GM18861 (cell line): ENCODE results near the gene OLFML2B.
"Not testable (repeated sequence)": the region's sequence is repeated elsewhere in the genome, so short reads cannot be mapped to it uniquely, and the experiment has no call there.

Experiments
- ATAC-seq: cut with Tn5 transposase; IDR thresholded peaks from one replicate; pipeline ENCODE4 v1.9.1; 2021; ENCODE audit not compliant: unreplicated experiment

OLFML2B gene

DNA sequence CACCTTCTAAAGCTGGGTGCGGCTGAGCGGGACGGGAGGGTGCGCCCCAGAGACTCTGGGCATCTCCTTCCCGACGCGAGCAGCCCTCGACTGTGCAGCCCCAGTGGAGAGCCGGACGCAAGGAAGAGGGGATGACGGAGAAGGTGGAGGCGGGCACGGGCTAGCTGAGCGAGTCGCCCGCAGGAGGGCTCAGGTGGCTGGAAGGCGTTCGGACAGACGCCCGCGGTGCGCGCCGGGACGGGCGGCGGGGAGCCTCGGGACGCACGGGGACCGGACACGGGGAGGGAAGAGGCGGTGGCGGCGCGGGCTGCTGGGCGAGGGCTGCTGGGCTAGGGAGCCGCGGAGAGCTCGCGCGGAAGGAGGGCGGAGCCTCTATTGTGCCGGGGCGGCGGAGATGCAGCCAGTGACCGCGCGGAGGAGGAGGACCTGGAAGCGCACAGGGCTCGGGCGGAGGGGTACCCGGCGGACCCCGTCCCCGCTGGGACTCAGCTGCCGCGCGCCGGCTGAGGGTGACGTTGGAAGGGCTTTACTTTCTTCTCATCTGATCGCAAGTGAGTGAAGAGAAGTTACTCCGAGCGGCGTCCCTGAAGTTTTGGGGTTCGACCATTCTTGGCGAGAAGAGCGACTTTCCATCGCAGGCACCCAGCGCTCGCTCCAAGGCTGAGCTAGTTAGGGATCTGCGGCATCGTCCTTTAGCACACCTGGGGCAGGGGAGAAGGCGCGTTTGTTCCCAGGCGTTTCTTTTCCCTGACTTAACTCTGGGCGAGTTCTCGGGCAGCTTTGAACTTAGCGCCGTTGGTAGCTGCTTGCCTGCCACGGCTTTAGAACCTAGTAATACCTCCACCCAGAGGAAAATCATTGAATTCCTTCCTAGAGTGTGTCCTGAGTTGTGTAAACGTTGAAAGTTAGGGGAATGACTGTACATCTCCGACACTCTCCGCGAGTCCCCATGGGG is at the start of gene OLFML2B:
Gene OLFML2B (minus strand): TSS at position 323 of the 955 bp plus-strand sequence. CDS start 439 bp downstream, outside the sequence.
- ATAC-seq = no peak

DNA sequence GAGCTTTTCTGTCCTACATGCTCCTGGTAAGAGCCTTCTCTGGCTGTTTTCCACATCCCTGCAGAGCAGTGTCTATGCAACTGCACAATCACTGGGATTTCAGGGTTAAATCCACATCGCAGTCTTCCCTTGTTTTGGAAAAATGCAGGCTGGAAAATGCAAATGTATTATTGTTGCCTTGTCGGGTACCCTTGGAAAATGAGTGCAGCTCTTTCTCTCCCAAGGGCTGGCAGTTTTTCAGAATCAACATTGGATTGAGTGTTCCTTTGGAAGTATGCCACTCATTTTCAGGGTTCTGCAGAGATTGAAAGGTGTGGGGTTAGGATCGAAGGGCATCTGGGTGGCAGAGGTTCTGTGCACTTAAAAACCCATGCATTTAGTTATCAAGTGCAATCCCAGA is 49.1 kb upstream of the OLFML2B start:
- no peak for ATAC-seq

DNA sequence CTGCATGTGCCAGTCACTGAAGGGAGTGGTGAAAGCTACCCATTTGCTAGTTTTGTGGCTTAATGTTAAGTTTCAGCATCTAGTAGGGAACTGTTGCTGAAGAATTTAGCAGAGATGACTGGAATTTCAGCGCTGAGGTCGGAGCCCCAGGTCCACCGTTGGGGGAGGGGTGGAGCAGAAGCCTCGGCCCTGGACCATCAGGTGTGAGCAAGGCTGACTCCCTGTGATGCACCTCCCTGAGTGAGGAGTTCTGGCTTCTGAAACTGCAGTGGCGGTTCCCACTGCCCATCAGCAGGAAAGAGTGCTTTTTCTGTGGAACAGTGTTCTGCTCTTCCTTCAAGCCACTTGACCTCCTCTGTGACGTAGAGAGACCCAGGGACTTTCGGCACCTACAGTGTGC is 47.2 kb upstream of the OLFML2B start:
- no peak for ATAC-seq

DNA sequence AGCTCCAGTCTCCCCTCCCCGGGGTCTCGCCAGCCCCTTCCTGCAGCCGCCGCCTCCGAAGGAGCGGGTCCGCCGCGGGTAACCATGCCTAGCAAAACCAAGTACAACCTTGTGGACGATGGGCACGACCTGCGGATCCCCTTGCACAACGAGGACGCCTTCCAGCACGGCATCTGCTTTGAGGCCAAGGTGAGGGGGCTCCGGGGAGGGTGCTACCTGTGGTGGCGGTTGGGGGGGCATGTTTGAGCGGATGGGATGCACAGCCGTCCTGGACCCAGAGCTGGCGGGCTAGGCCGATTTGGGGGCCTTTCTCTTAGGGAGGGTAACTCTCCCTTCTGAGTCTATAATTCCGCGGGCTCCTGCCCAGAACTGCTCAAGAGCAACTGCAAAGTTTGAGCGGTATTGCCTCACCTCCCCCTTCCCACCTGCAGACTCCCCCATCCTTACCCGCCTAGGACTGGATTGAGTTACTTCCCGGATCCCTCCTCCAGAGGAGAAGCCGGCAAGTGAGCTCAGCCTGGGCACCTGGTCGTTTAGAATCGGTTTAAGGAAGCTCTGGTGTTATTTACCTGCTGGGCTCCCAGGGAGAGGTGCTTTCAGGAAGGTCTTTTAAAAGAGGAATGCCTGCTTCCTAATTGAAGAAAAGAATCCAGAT is 46.6 kb upstream of the OLFML2B start:
- ATAC-seq = no peak

DNA sequence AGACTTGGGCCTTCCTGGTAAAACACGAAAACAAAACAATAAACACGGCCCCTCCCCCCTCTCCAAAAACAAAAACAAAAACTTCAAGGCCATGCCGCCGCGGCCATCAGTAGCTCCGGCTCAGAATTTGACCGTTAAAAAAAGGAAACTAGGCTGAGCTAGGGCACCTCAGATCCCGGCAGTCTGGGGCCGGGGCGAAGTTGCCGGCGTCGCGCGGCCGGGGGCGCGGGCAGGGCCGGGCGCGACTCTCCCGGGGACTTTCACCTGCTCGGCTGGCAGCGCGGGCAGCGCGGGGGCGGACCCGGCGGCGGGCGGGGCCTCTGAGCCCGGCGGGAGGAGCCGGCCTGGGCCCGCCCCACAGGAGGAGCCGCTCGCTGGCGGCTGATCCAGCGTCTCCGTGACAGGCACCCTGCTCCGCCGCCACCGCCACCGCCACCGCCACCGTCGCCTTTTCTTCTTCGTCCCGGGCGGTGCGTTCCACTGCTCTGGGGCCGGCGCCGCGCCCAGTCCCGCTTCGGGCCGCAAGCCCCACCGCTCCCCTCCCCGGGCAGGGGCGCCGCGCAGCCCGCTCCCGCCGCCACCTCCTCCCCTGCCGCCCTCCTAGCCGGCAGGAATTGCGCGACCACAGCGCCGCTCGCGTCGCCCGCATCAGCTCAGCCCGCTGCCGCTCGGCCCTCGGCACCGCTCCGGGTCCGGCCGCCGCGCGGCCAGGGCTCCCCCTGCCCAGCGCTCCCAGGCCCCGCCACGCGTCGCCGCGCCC is 45.8 kb upstream of the OLFML2B start, which contains the start of gene NOS1AP:
Gene NOS1AP (plus strand): TSS at position 358 of the 760 bp plus-strand sequence. CDS start 487 bp downstream, outside the sequence.
- peak; percentile 93 for ATAC-seq

DNA sequence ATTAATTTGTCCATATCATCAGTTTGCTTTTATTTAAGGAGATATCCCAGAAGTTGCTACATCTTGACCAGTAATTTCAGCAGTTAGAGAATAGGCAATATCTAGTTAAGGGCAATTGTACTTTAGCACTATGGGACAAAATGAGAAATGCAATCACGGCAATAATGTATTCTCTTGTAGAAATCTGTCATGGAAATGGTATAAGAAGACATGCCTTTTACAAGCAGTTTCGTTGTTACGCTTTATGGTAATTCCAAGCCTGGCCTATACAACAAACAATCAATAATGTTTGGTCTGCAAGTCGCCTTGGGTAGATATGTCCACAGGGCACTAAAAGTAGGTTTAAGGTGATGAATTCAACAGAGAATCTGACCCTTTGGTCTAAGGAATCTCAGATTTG is 44.6 kb upstream of the OLFML2B start:
- no peak for ATAC-seq

DNA sequence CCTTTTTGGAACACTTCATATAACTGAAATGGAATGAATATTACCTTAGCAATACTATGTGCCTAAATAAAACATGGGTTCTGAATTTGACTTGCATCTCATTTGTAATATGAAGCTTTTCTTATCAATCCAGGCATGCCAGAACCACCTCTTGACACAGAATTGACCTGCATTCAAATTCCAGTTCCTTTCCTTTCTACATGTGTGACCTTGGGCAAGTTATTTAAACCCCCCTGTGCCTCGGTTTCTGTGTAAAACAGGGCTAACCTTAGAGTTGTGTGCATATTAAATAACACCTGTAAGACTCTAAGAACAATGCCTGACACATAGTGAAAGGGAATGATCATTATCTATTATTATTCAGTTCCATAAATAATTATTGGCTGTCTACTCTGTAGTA is 43.8 kb upstream of the OLFML2B start:
- no peak for ATAC-seq

DNA sequence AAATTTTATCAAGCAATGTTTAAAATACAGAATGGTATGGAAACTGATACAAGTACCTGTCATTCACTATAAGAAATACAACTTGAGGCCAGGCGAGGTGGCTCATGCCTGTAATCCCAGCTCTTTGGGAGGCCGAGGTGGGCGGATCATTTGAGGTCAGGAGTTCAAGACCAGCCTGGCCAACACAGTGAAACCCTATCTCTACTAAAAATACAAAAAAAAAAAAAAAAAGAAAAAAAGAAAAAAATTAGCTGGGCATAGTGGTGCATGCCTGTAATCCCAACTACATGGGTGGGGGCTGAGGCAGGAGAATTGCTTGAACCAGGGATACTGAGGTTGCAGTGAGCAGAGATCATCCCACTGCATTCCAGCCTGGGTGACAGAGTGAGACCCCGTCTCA is 43.2 kb upstream of the OLFML2B start:
- not testable (repeated sequence) for ATAC-seq

DNA sequence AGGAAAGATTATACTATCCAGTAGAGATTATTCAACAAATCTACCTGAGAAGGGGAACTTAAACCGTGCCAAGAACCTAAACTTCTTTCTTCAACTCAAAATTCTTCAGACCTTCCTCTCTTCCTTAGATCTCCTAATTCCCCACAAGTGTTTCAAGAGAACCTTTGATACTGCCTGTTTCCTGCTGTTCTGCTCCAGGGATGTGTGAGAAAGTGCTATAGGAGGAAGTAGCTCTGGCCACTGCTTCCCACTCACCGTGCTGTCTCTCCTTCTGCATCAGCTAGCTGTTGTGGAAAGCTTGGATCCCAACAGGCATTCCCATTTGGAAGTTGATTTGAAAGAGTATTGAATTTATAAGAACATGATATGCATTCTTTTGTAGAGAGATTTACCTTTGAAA is 41.3 kb upstream of the OLFML2B start:
- no peak for ATAC-seq

DNA sequence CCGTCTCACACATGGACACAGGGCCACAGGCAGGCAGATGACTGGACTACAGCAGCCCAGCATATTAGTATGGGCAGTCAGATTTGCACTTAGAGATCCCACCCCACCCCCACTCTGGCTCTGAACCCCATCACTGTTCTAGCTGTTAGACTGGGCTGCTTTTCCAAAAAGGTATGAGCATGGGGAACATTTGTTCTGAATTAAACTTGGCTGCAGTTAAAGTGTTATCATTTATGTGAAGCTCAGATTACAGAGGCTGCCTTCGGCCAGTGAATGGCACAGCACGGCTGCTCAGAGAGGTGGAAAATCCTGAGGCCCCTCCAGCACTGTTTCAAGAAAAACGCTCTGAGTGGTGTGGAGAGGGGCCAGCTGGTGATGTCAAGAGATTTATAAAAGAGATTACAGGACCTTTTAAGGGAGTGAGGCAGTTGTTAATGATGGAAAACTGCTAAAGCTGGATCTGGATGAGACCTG is 38.9 kb upstream of the OLFML2B start:
- ATAC-seq = no peak

DNA sequence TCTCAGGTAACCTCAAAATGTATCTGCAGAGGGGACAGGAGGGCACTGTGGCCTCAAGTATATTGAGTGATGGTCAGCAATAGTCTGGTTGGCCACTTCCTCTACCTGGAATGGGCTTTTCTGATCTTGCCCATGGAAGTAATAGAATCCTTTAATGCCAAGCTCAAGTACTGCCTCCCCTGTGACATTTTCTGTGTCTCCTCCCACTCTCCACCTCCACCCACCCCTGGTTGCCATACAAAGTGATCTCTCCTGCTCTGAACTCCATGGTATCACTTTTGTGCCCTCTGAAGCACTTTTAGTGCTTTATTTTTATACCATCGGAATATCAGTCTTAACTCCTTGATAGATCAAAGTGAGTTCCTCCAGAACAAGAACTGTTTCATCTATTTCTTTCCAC is 36.6 kb upstream of the OLFML2B start:
- no peak for ATAC-seq

DNA sequence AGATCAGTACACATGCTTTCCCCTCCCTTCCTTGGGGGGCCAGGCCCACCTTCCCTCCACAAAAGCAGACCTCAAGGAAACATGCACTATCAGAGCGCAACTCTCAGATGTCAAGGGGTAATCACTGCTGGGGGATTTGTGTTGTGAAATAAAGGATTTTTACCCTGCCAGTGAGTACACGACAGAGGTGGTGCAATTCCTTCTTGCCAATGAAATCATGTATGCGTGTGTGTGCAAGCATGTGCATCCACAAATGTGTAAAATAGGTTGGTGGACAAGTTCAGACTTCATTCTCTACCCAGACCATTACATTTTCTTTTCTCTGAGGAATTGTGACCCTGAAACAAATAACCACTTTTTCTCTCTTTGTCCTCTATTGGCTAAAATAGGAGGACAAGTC is 36.1 kb upstream of the OLFML2B start:
- ATAC-seq = no peak

DNA sequence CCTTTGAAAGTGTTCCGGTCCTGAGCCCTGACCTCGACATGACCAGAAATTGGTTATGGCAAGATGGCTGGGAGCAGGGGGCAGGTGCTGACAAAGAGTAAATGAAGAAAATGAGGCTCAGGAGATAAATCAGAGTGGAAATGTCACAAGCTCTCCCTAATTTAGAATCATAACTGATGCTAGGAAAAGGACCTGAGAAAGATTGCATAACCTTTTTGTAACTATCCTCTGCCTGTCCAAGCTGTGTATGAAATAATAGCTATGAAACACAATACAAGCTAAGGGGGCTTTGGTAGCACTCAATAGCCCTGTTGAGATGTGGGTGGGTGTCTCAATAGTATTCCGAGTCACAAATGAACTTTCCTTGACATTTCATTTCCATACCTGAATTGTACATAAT is 32.9 kb upstream of the OLFML2B start:
- ATAC-seq = no peak

DNA sequence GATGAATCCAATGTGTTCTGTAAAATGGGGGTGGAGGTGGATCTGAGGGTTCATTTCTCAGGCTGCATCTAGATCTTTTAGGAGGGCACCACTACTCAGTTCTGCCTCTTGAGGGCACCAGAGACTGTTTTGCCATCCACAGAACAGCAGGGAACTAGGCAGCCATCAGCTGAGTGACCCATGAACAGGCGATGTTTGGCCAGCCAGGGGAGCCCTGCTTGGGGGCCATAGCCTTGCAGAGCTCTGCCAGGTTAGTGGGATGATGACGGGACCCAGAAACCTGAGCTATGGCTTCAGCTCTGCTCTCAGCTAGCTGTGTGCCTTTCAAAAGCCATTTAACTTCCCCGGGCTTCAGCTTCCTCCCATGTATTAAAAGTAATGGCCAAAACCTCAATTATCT is 32.4 kb upstream of the OLFML2B start:
- ATAC-seq = peak; percentile 75

DNA sequence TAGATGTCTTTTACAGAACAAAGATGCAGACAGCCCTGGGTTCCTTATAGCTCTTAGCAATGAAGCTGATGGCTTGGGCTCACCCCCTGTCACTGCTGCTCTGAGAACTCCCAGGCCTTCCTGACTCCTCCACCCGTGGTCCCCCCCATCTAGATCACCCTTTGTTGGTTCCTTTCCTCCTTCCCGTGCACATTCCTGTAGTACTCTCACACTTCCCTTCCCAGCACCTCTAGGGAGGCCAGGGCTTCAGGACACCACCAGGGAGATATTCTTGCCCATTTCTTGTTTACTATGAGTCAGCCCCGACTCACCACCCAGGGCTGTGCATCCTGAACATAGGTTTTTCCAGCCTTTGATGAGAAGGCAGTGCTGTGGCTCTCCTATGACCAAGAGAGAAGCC is 31.4 kb upstream of the OLFML2B start:
- ATAC-seq = no peak

DNA sequence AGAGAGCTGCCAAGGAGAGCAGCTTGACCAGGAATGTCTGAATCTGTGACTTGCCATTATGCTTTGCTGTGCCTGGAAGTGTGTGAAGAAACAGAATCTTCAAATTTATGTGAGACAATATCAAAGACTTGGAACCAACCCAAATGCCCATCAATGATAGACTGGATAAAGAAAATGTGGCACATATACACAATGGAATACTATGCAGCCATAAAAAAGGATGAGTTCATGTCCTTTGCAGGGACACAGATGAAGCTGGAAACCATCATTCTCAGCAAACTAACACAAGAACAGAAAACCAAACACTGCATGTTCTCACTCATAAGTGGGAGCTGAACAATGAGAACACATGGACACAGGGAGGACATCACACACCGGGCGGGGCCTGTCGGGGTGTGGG is 30.3 kb upstream of the OLFML2B start:
- not testable (repeated sequence) for ATAC-seq

DNA sequence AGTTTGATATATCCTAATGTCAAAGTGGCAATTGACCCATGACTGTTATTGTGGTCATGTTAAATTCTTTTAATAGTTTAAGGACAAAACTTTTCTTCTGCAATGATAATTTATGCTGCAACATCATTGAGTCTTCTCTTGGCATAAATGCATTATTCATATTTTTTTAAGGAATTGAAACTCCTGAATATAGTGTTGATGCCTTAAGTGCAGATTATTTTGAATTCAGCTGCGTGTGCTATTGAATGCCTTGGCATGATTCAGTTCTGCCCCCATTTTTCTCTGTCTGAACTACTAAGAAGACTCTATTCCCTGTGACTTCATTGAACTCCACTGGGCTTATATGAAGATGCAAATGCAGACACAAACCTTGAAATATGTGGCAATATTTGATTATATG is 23.3 kb upstream of the OLFML2B start:
- no peak for ATAC-seq

DNA sequence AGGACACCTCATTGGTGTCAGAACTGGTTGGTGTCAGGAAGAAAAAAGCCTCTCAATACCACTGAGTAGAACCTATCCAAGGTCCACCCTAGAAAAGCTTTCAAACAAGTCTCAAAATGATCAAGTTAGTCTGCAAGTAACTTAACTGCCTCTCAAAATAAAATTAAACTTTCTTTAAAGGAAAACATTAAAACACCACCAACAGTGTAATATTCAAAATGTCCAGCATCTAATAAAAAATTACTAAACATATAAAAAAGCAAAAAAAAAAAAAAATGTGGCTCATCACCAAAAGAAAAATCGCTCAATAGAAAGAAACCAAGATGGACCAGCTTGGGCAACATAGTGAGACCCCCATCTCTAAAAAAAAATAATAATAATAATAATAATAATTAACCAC is 18.7 kb upstream of the OLFML2B start:
- ATAC-seq = no peak

DNA sequence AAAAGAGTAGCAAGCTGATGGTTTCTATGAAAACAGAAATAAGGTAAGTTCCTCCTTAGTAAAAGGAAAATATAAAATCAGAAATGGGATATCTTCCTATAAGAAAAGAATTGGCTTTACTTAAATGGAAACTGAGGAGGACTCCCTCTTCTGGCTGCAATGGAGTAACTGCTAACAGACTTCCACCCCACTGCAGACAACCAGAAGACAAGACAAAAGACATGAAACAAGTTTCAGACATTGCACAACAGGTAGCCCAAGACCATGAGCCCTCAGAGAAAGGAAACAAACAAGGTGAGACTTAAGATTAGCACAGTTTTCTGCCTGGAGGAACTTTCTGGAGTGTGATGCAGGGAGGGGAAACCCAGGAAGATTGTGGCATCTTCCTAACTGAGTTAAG is 17.0 kb upstream of the OLFML2B start:
- ATAC-seq = no peak

DNA sequence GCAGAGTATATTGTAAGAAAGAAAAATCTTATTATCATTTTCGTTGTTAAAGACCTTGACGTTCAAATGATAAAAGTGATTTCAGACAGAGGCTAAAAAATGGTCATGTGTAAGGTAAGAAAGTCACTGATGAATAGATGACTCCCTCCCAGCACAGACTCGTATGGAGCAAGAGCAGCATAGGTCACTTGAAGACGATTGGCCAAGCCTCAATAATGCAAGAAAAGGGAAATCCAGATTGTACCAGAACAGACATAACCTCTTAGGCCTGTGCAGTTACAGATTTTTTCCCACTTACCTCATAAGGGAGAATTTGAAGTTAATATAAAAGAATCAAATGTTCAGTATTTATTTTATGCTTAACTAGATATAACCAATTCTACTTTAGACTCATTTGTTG is 16.3 kb upstream of the OLFML2B start:
- no peak for ATAC-seq

DNA sequence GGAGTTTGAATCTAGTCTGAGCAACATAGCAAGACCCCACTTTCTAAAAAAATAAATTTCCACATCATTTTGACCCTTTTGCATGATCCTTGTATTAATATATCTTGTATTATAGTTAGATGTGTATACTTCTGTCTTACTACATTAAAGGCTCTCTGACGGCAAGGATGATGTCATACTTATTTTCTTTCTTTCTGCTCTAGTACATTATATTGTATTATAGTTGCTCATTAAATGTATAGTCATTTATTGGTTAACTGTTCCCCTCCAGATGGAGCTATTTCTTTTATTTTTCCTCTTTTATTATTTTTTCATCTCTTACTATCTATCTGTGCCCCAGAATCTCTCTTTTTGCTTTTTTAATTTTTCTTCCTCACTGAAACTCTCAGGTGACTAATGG is 15.0 kb upstream of the OLFML2B start:
- no peak for ATAC-seq
